ENCODE data around the gene STX7. TPM values are rescaled to one million over a fixed set of nuclear protein-coding genes. Genes with fewer than 3 reads are reported as not detected.

STX7 gene
- total RNA-seq, 2 experiments from 2014 or later: 19.9 to 20.2 TPM

GRCh38 chr6:132499757-132500156, 13.2 kb downstream of the STX7 start:
- POLR2A ChIA-PET: interaction anchor here (1.0 kb wide), 1 partner anchor 15 kb away, joined by 3 read pairs; no protein-coding TSS in a partner anchor
- no peaks in the 10 kb centered on the region for H3K27me3 Mint-ChIP-seq
- H3K4me1 Mint-ChIP-seq: peaks cover 34% of the 10 kb centered on the region
- H3K9me3 Mint-ChIP-seq: no peaks in the 10 kb centered on the region
- no peak overlapping the region for H3K27ac Mint-ChIP-seq
- peaks cover 31% of the 10 kb centered on the region for H3K36me3 Mint-ChIP-seq (ENCODE audit: low read depth)
- no peak for DNase-seq
- H3K4me3 Mint-ChIP-seq: no peak overlapping the region
- CTCF ChIA-PET: interaction anchor here (1.4 kb wide), 1 partner anchor 16 kb away, joined by 3 read pairs; no protein-coding TSS in a partner anchor

- ChIA-PET POLR2A (no interaction called here), CTCF (no interaction called here)
- H3K36me3 Mint-ChIP-seq (ENCODE audit: low read depth): peaks cover 38% of the 10 kb centered on the region
- DNase-seq: no peak
- no peak overlapping the region for H3K4me3 Mint-ChIP-seq
- peaks cover 41% of the 10 kb centered on the region for H3K4me1 Mint-ChIP-seq
- H3K27ac Mint-ChIP-seq: no peak overlapping the region
- H3K9me3 Mint-ChIP-seq: no peaks in the 10 kb centered on the region
- H3K27me3 Mint-ChIP-seq: no peaks in the 10 kb centered on the region
Measured at GRCh38 chr6:132498638-132499037, 14.3 kb downstream of the STX7 start.

GRCh38 chr6:132496519-132497180, 16.3 kb downstream of the STX7 start:
- H3K27me3 Mint-ChIP-seq: no peaks in the 10 kb centered on the region
- H3K27ac Mint-ChIP-seq: no peak overlapping the region
- CTCF ChIA-PET: interaction anchor here (0.9 to 3.4 kb wide), 8 partner anchors 12 to 302 kb away, joined by 3 to 21 read pairs (median 4); partner anchors contain the start of genes SLC18B1 and STX7
- no peak for DNase-seq
- H3K4me3 Mint-ChIP-seq: no peak overlapping the region
- POLR2A ChIA-PET: interaction anchor here (0.7 to 2.8 kb wide), 4 partner anchors 9 to 318 kb away, joined by 3 to 21 read pairs (median 3); partner anchors contain the start of genes RPS12 and STX7
- H3K36me3 Mint-ChIP-seq (ENCODE audit: low read depth): peaks cover 38% of the 10 kb centered on the region
- H3K9me3 Mint-ChIP-seq: no peaks in the 10 kb centered on the region
- H3K4me1 Mint-ChIP-seq: peaks cover 42% of the 10 kb centered on the region

- CTCF ChIA-PET: interaction anchor here (0.8 to 3.4 kb wide), 8 partner anchors 11 to 303 kb away, joined by 3 to 21 read pairs (median 4); partner anchors contain the start of genes SLC18B1 and STX7
- no peak overlapping the region for H3K4me3 Mint-ChIP-seq
- POLR2A ChIA-PET: interaction anchor here (0.9 to 2.8 kb wide), 5 partner anchors 8 to 319 kb away, joined by 3 to 21 read pairs (median 3); partner anchors contain the start of genes RPS12 and STX7
- no peaks in the 10 kb centered on the region for H3K27me3 Mint-ChIP-seq
- DNase-seq: no peak
- H3K27ac Mint-ChIP-seq: no peak overlapping the region
- no peaks in the 10 kb centered on the region for H3K9me3 Mint-ChIP-seq
- H3K36me3 Mint-ChIP-seq (ENCODE audit: low read depth): peaks cover 33% of the 10 kb centered on the region
- H3K4me1 Mint-ChIP-seq: peaks cover 42% of the 10 kb centered on the region
Measured at GRCh38 chr6:132495604-132496079, 17.3 kb downstream of the STX7 start.

- no peak for DNase-seq
- no peak overlapping the region for H3K4me3 Mint-ChIP-seq
- no peaks in the 10 kb centered on the region for H3K27me3 Mint-ChIP-seq
- H3K36me3 Mint-ChIP-seq (ENCODE audit: low read depth): peaks cover 26% of the 10 kb centered on the region
- POLR2A ChIA-PET: interaction anchor here (0.9 to 2.8 kb wide), 4 partner anchors 11 to 320 kb away, joined by 3 to 21 read pairs (median 6); partner anchors contain the start of genes RPS12 and STX7
- CTCF ChIA-PET: interaction anchor here (0.8 to 3.4 kb wide), 5 partner anchors 10 to 215 kb away, joined by 3 to 21 read pairs (median 7); partner anchors contain the start of gene STX7
- H3K27ac Mint-ChIP-seq: no peak overlapping the region
- no peaks in the 10 kb centered on the region for H3K9me3 Mint-ChIP-seq
- peaks cover 36% of the 10 kb centered on the region for H3K4me1 Mint-ChIP-seq
Measured at GRCh38 chr6:132494954-132495353, 18.0 kb downstream of the STX7 start.

GRCh38 chr6:132491881-132492280, 21.0 kb downstream of the STX7 start:
- H3K27me3 Mint-ChIP-seq: no peaks in the 10 kb centered on the region
- ChIA-PET POLR2A (no interaction called here), CTCF (interaction anchor here (1.2 kb wide), 1 partner anchor 21 kb away, joined by 4 read pairs; the partner anchor contains the start of gene STX7)
- no peak for DNase-seq
- H3K27ac Mint-ChIP-seq: no peak overlapping the region
- peaks cover 12% of the 10 kb centered on the region for H3K36me3 Mint-ChIP-seq (ENCODE audit: low read depth)
- H3K4me3 Mint-ChIP-seq: no peak overlapping the region
- H3K4me1 Mint-ChIP-seq: peaks cover 36% of the 10 kb centered on the region
- H3K9me3 Mint-ChIP-seq: no peaks in the 10 kb centered on the region

GRCh38 chr6:132491303-132491702, 21.6 kb downstream of the STX7 start:
- no peak overlapping the region for H3K27ac Mint-ChIP-seq

GRCh38 chr6:132490478-132491204, 22.3 kb downstream of the STX7 start:
- H3K4me1 Mint-ChIP-seq: peaks cover 28% of the 10 kb centered on the region
- H3K9me3 Mint-ChIP-seq: no peaks in the 10 kb centered on the region
- DNase-seq: no peak
- no peak overlapping the region for H3K4me3 Mint-ChIP-seq
- peaks cover 12% of the 10 kb centered on the region for H3K36me3 Mint-ChIP-seq (ENCODE audit: low read depth)
- H3K27me3 Mint-ChIP-seq: no peaks in the 10 kb centered on the region
- POLR2A ChIA-PET: interaction anchor here (1.1 kb wide), 1 partner anchor 23 kb away, joined by 4 read pairs; the partner anchor contains the start of gene STX7
- H3K27ac Mint-ChIP-seq: no peak overlapping the region
- CTCF ChIA-PET: interaction anchor here (1.6 kb wide), 1 partner anchor 211 kb away, joined by 8 read pairs; no protein-coding TSS in a partner anchor

More at GRCh38 chr6:132491303-132491702, 21.6 kb downstream of the STX7 start:
- H3K4me3 Mint-ChIP-seq: no peak overlapping the region
- H3K4me1 Mint-ChIP-seq: peaks cover 33% of the 10 kb centered on the region
- no peak for DNase-seq
- H3K27me3 Mint-ChIP-seq: no peaks in the 10 kb centered on the region
- POLR2A ChIA-PET: no interaction called here
- CTCF ChIA-PET: no interaction called here
- H3K9me3 Mint-ChIP-seq: no peaks in the 10 kb centered on the region
- H3K36me3 Mint-ChIP-seq (ENCODE audit: low read depth): peaks cover 12% of the 10 kb centered on the region

GRCh38 chr6:132490024-132490423, 22.9 kb downstream of the STX7 start:
- CTCF ChIA-PET: interaction anchor here (1.6 kb wide), 1 partner anchor 210 kb away, joined by 8 read pairs; no protein-coding TSS in a partner anchor
- POLR2A ChIA-PET: interaction anchor here (1.1 kb wide), 1 partner anchor 23 kb away, joined by 4 read pairs; the partner anchor contains the start of gene STX7
- Mint-ChIP-seq H3K36me3 (ENCODE audit: low read depth) (peaks cover 12% of the 10 kb centered on the region), H3K4me1 (peaks cover 22% of the 10 kb centered on the region), H3K27me3 (no peaks in the 10 kb centered on the region), H3K27ac (no peak overlapping the region), H3K9me3 (no peaks in the 10 kb centered on the region), H3K4me3 (no peak overlapping the region)
- DNase-seq: no peak

GRCh38 chr6:132489376-132489775, 23.5 kb downstream of the STX7 start:
- ChIA-PET CTCF (interaction anchor here (1.6 to 8.7 kb wide), 2 partner anchors 210 kb away, joined by 8 to 161 read pairs; no protein-coding TSS in a partner anchor), POLR2A (interaction anchor here (1.1 kb wide), 1 partner anchor 24 kb away, joined by 4 read pairs; the partner anchor contains the start of gene STX7)
- Mint-ChIP-seq H3K9me3 (no peaks in the 10 kb centered on the region), H3K27ac (no peak overlapping the region), H3K4me1 (peaks cover 16% of the 10 kb centered on the region), H3K4me3 (no peak overlapping the region), H3K27me3 (no peaks in the 10 kb centered on the region), H3K36me3 (ENCODE audit: low read depth) (peaks cover 6% of the 10 kb centered on the region)
- DNase-seq: no peak

GRCh38 chr6:132487762-132488161, 25.2 kb downstream of the STX7 start:
- POLR2A ChIA-PET: interaction anchor here (1.2 kb wide), 1 partner anchor 8 kb away, joined by 3 read pairs; no protein-coding TSS in a partner anchor
- CTCF ChIA-PET: interaction anchor here (2.2 to 8.7 kb wide), 2 partner anchors 15 to 209 kb away, joined by 4 to 161 read pairs; no protein-coding TSS in a partner anchor
- Mint-ChIP-seq H3K36me3 (ENCODE audit: low read depth) (no peaks in the 10 kb centered on the region), H3K9me3 (no peaks in the 10 kb centered on the region), H3K4me1 (peaks cover 13% of the 10 kb centered on the region), H3K27ac (no peak overlapping the region), H3K27me3 (no peaks in the 10 kb centered on the region), H3K4me3 (no peak overlapping the region)
- DNase-seq: no peak

GRCh38 chr6:132484680-132485018, 28.3 kb downstream of the STX7 start:
- H3K27ac Mint-ChIP-seq: no peak overlapping the region
- DNase-seq: no peak
- POLR2A ChIA-PET: interaction anchor here (0.6 to 1.2 kb wide), 3 partner anchors 11 to 28 kb away, joined by 3 to 4 read pairs (median 3); partner anchors contain the start of gene STX7
- no peaks in the 10 kb centered on the region for H3K27me3 Mint-ChIP-seq
- H3K4me3 Mint-ChIP-seq: no peak overlapping the region
- CTCF ChIA-PET: interaction anchor here (0.6 to 8.7 kb wide), 19 partner anchors 8 to 1121 kb away, joined by 3 to 161 read pairs (median 4); partner anchors contain the start of gene STX7
- no peaks in the 10 kb centered on the region for H3K36me3 Mint-ChIP-seq (ENCODE audit: low read depth)
- no peaks in the 10 kb centered on the region for H3K9me3 Mint-ChIP-seq
- H3K4me1 Mint-ChIP-seq: peaks cover 22% of the 10 kb centered on the region
